ENCODE measurements around the gene ACTA2. TPM values are rescaled to one million over a fixed set of nuclear protein-coding genes. Genes with fewer than 3 reads are reported as not detected.
A peak's percentile ranks its signal among the peaks of the same experiment; 100 is the strongest.

The ACTA2 gene
- total RNA-seq, 4 donors from 2014 or later = 83.5 to 342 (median 142) TPM

DNA sequence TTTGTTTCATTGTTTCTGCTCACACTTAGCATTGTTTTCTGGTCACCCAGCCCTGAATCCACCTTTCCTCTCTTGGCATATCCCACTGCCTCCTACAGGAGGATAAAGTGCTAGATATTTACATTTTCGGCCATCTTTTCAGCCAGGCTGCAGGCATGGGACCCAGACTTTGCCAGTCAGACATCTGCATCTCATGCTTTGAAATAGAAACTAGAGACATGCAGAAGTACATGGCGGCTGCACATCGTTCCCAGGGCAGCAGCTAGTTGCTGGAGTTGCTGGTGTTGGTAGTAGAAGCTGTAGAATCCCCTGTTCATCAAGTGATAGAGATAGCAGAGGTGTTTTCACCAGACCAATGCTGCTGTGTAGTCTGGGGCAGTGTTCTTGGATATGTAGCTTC, 53.8 kb downstream of the ACTA2 start:
- no peaks in the 10 kb centered on the region for H3K27me3 ChIP-seq
- peak overlapping the region in 2 of 4 donors; percentile 56 to 63 for H3K27ac ChIP-seq
- peaks cover 0 to 81% (median 21%) of the 10 kb centered on the region in 4 donors for H3K4me1 ChIP-seq
- TF ChIP-seq POLR2A (IDR thresholded peaks at IDR 0.05) = no peak
- TF ChIP-seq, protein P1, sequence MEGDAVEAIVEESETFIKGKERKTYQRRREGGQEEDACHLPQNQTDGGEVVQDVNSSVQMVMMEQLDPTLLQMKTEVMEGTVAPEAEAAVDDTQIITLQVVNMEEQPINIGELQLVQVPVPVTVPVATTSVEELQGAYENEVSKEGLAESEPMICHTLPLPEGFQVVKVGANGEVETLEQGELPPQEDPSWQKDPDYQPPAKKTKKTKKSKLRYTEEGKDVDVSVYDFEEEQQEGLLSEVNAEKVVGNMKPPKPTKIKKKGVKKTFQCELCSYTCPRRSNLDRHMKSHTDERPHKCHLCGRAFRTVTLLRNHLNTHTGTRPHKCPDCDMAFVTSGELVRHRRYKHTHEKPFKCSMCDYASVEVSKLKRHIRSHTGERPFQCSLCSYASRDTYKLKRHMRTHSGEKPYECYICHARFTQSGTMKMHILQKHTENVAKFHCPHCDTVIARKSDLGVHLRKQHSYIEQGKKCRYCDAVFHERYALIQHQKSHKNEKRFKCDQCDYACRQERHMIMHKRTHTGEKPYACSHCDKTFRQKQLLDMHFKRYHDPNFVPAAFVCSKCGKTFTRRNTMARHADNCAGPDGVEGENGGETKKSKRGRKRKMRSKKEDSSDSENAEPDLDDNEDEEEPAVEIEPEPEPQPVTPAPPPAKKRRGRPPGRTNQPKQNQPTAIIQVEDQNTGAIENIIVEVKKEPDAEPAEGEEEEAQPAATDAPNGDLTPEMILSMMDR (IDR thresholded peaks at IDR 0.05) = no peak
- H3K4me3 ChIP-seq = no peak overlapping the region
- no peaks in the 10 kb centered on the region for H3K9me3 ChIP-seq
- peaks cover 0 to 5% (median 0%) of the 10 kb centered on the region in 3 donors for H3K36me3 ChIP-seq
- DNase-seq = peak in 1 of 3 donors; percentile 29

DNA sequence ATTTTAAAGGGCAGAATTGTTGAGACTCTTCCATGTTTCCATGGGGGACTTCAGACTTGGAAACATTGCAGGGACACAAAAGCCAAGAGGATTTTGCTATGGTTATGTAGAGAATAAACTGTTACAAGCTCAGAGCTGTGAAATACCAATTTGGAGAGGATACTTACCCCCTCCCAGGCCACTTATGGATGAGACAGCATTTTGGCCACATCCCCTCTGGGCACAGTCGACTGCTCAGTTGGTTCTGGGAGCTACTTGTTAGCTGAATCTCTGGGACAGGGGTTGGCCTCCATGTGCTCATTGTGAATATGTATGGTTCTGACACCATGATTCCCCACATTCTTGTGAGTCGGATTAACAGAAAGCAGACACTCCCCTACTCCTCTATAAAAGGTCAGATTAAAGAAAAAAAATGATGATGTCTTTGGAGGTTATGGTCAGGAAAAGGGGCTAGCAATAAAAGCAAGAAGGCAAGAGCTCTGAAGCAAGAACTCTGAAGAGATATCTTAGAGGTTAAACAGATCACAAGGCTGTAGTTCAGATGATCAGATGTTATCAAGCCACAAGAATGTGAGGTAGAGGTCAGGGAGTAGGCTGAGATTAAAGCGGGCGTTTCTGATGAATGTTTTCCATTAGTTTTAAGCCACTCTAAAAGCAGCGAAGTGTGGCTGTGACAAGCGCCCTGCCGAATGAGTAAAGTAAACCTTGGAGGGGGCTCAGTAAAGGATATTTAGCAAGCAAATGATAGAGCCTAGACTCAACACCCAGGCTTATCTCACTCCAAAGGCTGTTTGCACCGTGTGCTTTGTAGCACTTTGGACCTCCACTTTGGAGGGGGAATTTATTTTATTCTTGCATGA, 55.3 kb downstream of the ACTA2 start:
- Histone ChIP-seq H3K27ac (peak overlapping the region; percentile 56 to 87 (median 74)), H3K36me3 (peaks cover 0 to under 1% (median 0%) of the 10 kb centered on the region in 3 donors), H3K4me1 (peaks cover 0 to 80% (median 21%) of the 10 kb centered on the region in 4 donors), H3K27me3 (no peaks in the 10 kb centered on the region), H3K4me3 (no peak overlapping the region), H3K9me3 (no peaks in the 10 kb centered on the region)
- DNase-seq = peak in 1 of 3 donors; percentile 29
- TF ChIP-seq, protein P1 (IDR thresholded peaks at IDR 0.05) = no peak
- no peak for TF ChIP-seq POLR2A (IDR thresholded peaks at IDR 0.05)

DNA sequence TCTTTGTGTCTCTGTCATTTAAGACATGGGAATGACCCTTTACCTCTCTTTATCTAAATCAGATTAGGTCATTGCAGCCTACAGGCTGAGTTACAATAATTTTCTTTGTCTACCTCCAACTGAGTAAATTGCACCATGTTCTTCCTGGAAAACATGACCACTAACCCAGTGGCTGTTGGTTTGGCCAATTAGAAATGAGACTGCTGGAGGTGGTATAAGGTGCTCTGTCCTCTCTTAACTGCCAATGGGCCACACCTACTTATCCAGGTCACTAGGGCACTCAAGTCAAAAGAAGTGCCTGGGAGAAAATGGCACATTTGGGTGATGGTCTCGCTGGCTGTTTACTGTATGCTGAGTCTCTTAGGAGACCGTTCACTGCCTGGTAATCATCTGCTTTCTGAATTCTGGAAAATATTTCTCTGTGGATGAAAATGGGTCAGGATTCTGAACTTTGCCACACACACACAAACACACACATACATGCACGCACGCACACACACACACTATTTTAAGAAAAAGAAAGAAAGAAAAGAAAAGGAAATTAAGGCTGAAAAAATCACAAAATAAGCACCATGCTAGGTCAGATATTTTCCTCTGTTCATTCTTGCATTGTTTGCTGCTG, 56.1 kb downstream of the ACTA2 start:
- Histone ChIP-seq H3K27ac (peak overlapping the region; percentile 56 to 87 (median 74)), H3K27me3 (no peaks in the 10 kb centered on the region), H3K4me1 (peaks cover 0 to 75% (median 19%) of the 10 kb centered on the region in 4 donors), H3K9me3 (no peaks in the 10 kb centered on the region), H3K4me3 (no peak overlapping the region), H3K36me3 (no peaks in the 10 kb centered on the region)
- DNase-seq = peak in 1 of 3 donors; percentile 69
- TF ChIP-seq POLR2A (IDR thresholded peaks at IDR 0.05) = no peak
- TF ChIP-seq, protein P1 (IDR thresholded peaks at IDR 0.05) = peak in 1 of 6 experiments; percentile 11

DNA sequence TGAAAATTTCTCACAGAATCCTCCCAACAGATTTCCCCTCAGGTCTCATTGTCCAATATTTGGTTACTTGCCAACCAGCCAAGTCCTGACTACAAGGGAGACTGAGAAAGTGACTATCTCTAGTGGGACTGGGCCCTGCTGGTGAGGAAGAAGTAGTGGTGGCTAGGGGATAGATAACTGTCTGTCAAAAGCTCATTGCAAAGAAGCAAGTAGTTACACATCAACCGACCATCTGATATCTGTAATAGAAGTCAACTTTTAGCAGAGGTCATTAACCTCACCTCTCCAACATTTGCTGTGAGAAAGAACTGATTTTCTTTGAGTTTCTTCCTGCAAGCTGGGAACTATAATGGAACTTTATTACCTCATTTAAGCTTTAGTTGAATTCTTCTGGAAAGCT, 57.3 kb downstream of the ACTA2 start:
- Histone ChIP-seq H3K4me1 (peaks cover 0 to 66% (median 13%) of the 10 kb centered on the region in 4 donors), H3K27ac (peak overlapping the region in 3 of 4 donors; percentile 56 to 87 (median 84)), H3K36me3 (no peaks in the 10 kb centered on the region), H3K9me3 (no peaks in the 10 kb centered on the region), H3K27me3 (no peaks in the 10 kb centered on the region), H3K4me3 (no peak overlapping the region)
- no peak for TF ChIP-seq POLR2A (IDR thresholded peaks at IDR 0.05)
- TF ChIP-seq, protein P1 (IDR thresholded peaks at IDR 0.05) = peak in 3 of 6 experiments; percentile 28 to 31 (median 30)
- DNase-seq = no peak

DNA sequence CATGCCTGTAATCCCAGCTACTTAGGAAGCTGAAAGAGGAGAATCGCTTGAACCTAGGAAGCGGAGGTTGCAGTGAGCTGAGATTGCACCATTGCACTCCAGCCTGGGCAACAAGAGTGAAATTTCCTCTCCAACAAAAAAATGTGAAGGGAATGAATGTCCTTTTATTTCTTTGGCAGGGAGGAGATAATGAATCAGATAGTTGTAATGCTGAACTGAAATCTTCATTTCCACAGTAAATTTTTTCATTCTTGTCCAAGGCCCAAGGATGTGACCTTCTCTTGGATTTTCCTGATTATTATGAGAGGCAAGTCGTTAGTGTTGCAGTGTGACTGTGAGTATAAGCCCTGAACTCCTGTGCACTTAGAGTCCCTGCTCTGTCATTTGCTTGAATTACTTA, 59.0 kb downstream of the ACTA2 start:
- Histone ChIP-seq H3K27me3 (no peaks in the 10 kb centered on the region), H3K9me3 (no peaks in the 10 kb centered on the region), H3K4me3 (no peak overlapping the region), H3K27ac (peak overlapping the region in 1 of 4 donors; percentile 35), H3K4me1 (peaks cover 0 to 53% (median 11%) of the 10 kb centered on the region in 4 donors), H3K36me3 (no peaks in the 10 kb centered on the region)
- no peak for DNase-seq
- TF ChIP-seq, protein P1 (IDR thresholded peaks at IDR 0.05) = no peak
- TF ChIP-seq POLR2A (IDR thresholded peaks at IDR 0.05) = no peak

Data from Peyer's patch (tissue), 4 donors.